Measurements from ENCODE around the gene SLC4A1AP. TPM values are rescaled to one million over a fixed set of nuclear protein-coding genes. Genes with fewer than 3 reads are reported as not detected.

The SLC4A1AP gene
- total and polyA plus RNA-seq, 2 of the 13 experiments (the other 11 are each of a cell fraction or from before 2014, with no cell fraction given): 15.3 to 44.6 TPM

GRCh38 chr2:27716301-27717069, 52.8 kb downstream of the SLC4A1AP start (continued):
- TF ChIP-seq ZHX2 (IDR thresholded peaks at IDR 0.05; ENCODE audit: low read depth): no peak
- TF ChIP-seq ZHX2 (CRISPR knock-in tag; IDR thresholded peaks at IDR 0.05; ENCODE audit: borderline replicate concordance): no peak
- no peak for TF ChIP-seq KDM4B (CRISPR knock-in tag; IDR thresholded peaks at IDR 0.05)

- FAIRE-seq (no peak), ATAC-seq (peak; percentile 39), DNase-seq (ENCODE audit: low spot score) (no peak)
- BruUV-seq (replicated peaks): no TSS peak
- Histone ChIP-seq H3K4me2 (ENCODE audit: low read depth, low read length) (peak overlapping the region; percentile 89), H3K36me3 (replicated peaks in 1 of 2; ENCODE audit: control insufficient read depth in 1 of 2, insufficient read depth in 2 of 2, low read length in 2 of 2) (no peaks in the 10 kb centered on the region), H4K20me1 (ENCODE audit: insufficient read depth, low read length) (no peaks in the 10 kb centered on the region), H3K27ac (ENCODE audit: extremely low read length, insufficient read depth, low read length) (no peak overlapping the region), H3K9ac (ENCODE audit: insufficient read depth, low read depth, low read length) (no peak overlapping the region), H3K9me3 (ENCODE audit: low read length) (no peaks in the 10 kb centered on the region), H3K4me1 (ENCODE audit: insufficient read depth, low read length) (peaks cover 47% of the 10 kb centered on the region), H3K27me3 (ENCODE audit: control insufficient read depth in 1 of 2, insufficient read depth in 2 of 2, low read length in 2 of 2) (peaks cover 5 to 23% of the 10 kb centered on the region in 2 experiments; a peak in 4 of 5 replicates), H3K79me2 (ENCODE audit: insufficient read depth, low read length) (no peaks in the 10 kb centered on the region), H3K4me3 (replicated peaks in 1 of 3; ENCODE audit: insufficient read depth in 1 of 3, low read depth in 2 of 3, low read length in 3 of 3) (peak overlapping the region in 2 of 3 experiments; percentile 47 to 50; a peak in 3 of 6 replicates), H2AFZ (ENCODE audit: low read length) (no peak overlapping the region)
- ChIA-PET POLR2A (interaction anchor here (1.0 to 1.4 kb wide), 5 partner anchors 8 to 676 kb away, joined by 3 to 6 read pairs (median 5); no protein-coding TSS in a partner anchor), CTCF (ENCODE audit: low intra/inter-chr PET ratio, low total read pairs) (no interaction called here)
- in situ Hi-C loops (cut with HindIII; ENCODE audit: extremely low pct_ligation_motif_present, low pct_unique_long_range_greater_than_20kb): no loop called here
- peak; percentile 5; the same call in 1 of the 2 replicates for TF ChIP-seq TFAP4 (IDR thresholded peaks at IDR 0.05; ENCODE audit: borderline replicate concordance, low read depth)
- 0 out of 2 replicates have a peak, but pooled peaks have one; percentile 1 for TF ChIP-seq ZNF280D (CRISPR knock-in tag; IDR thresholded peaks at IDR 0.05)
- no peak for TF ChIP-seq WIZ (CRISPR knock-in tag; IDR thresholded peaks at IDR 0.05)
- intact Hi-C loops (cut with micrococcal nuclease; ENCODE audit: unreplicated experiment): no loop called here
- 19% methylated on average over 9 of the region's 9 CpGs for WGBS (ENCODE audit: low lambda C conversion rate)
Observed at GRCh38 chr2:27717070-27717795, 53.5 kb downstream of the SLC4A1AP start.

Measured in HepG2 (cell line).